GM21786 (cell line): ENCODE measurements around the gene ZNF227.
"Not testable (repeated sequence)": the region's sequence is repeated elsewhere in the genome, so short reads cannot be mapped to it uniquely, and the experiment has no call there.

ENCODE experiments used
- ATAC-seq: cut with Tn5 transposase; IDR thresholded peaks from one replicate; pipeline ENCODE4 v1.9.1; 2021; ENCODE audit not compliant: unreplicated experiment

The ZNF227 gene

GRCh38 chr19:44212250-44212865 lies at the start of gene ZNF227:
Gene ZNF227, plus strand, starts transcription at chr19:44212532. Its CDS starts 5,261 bp downstream, at chr19:44217793.
- peak; percentile 70 for ATAC-seq

- ATAC-seq = no peak
These were observed 48.5 kb upstream of the ZNF227 start for GRCh38 chr19:44163789-44164188.

- ATAC-seq = no peak
These were observed 48.0 kb upstream of the ZNF227 start for GRCh38 chr19:44164327-44164672.

GRCh38 chr19:44164673-44165512 lies 47.4 kb upstream of the ZNF227 start, which contains the start of gene ZNF226:
Gene ZNF226, plus strand, starts transcription at chr19:44165100. Its CDS starts 4,981 bp downstream, at chr19:44170081.
- ATAC-seq = peak; percentile 93

GRCh38 chr19:44170660-44171059 lies 41.7 kb upstream of the ZNF227 start:
- not testable (repeated sequence) for ATAC-seq

GRCh38 chr19:44176590-44176989 lies 35.7 kb upstream of the ZNF227 start:
- ATAC-seq = no peak

- no peak for ATAC-seq
These were observed 31.4 kb upstream of the ZNF227 start for GRCh38 chr19:44180968-44181367.

- no peak for ATAC-seq
These were observed 30.2 kb upstream of the ZNF227 start for GRCh38 chr19:44182145-44182544.

GRCh38 chr19:44190020-44190419 lies 22.3 kb upstream of the ZNF227 start:
- no peak for ATAC-seq

- no peak for ATAC-seq
These were observed 20.2 kb upstream of the ZNF227 start for GRCh38 chr19:44192127-44192526.

GRCh38 chr19:44196772-44197171 lies 15.6 kb upstream of the ZNF227 start:
- ATAC-seq = no peak

GRCh38 chr19:44202470-44202869 lies 9.9 kb upstream of the ZNF227 start:
- ATAC-seq = no peak

GRCh38 chr19:44202974-44203373 lies 9.4 kb upstream of the ZNF227 start:
- no peak for ATAC-seq

- ATAC-seq = not testable (repeated sequence)
These were observed 8.5 kb upstream of the ZNF227 start for GRCh38 chr19:44203877-44204276.

GRCh38 chr19:44204772-44205171 lies 7.6 kb upstream of the ZNF227 start:
- ATAC-seq = no peak

- ATAC-seq = no peak
These were observed 5.1 kb upstream of the ZNF227 start for GRCh38 chr19:44207126-44207803.

- ATAC-seq = no peak
These were observed 574 bp downstream of the ZNF227 start for GRCh38 chr19:44212866-44213346.

GRCh38 chr19:44219926-44220325 lies 7.6 kb downstream of the ZNF227 start:
- not testable (repeated sequence) for ATAC-seq

GRCh38 chr19:44220761-44221160 lies 8.4 kb downstream of the ZNF227 start:
- not testable (repeated sequence) for ATAC-seq

GRCh38 chr19:44221291-44221690 lies 9.0 kb downstream of the ZNF227 start:
- not testable (repeated sequence) for ATAC-seq

GRCh38 chr19:44228318-44228717 lies 16.0 kb downstream of the ZNF227 start:
- ATAC-seq = no peak

GRCh38 chr19:44232867-44233266 lies 20.5 kb downstream of the ZNF227 start:
- no peak for ATAC-seq
